Gastrocnemius medialis (tissue), 4 donors: ENCODE data around the gene WSCD2. TPM values are rescaled to one million over a fixed set of nuclear protein-coding genes. Genes with fewer than 3 reads are reported as not detected.

ENCODE experiments used
- ATAC-seq, 2 donors: fragments of 150-250 bp; one replicate each; pipeline ENCODE4 v1.9.1; 2016
- DNase-seq, 2 donors: peaks; one replicate each; pipeline ENCODE4 v3.0.0-alpha.2; 2019
- H3K27ac ChIP-seq, 4 donors: fragments of 200-600 bp; sonication (generic); 1 replicate in 1 of 4; 2 replicates in 3 of 4; pipeline ENCODE4 v1.5.1; 2016 to 2018; ENCODE audit warnings: mild to moderate bottlenecking in 2 of 4, moderate library complexity in 1 of 4
- H3K27me3 ChIP-seq, 3 donors: fragments of 200-600 bp; sonication (generic) in 2 of 3; 1 replicate in 1 of 3; 2 replicates in 2 of 3; pipeline versions ENCODE4 v1.5.1 to v1.6.0; 2016 to 2019; ENCODE audit warnings: mild to moderate bottlenecking in 1 of 3, moderate library complexity in 1 of 3
- H3K36me3 ChIP-seq, 2 donors: fragments of 200-600 bp; sonication (generic) in 1 of 2; one replicate each; pipeline ENCODE4 v1.5.1; 2017 to 2018
- H3K4me1 ChIP-seq, 2 donors: fragments of 200-600 bp; sonication (generic) in 1 of 2; one replicate each; pipeline ENCODE4 v1.5.1; 2016 to 2017; ENCODE audit warnings: mild to moderate bottlenecking in 2 of 2
- H3K4me3 ChIP-seq, 4 donors: fragments of 200-600 bp; sonication (generic) in 3 of 4; 1 replicate in 1 of 4; 2 replicates in 3 of 4; pipeline ENCODE4 v1.5.1; 2016 to 2019; ENCODE audit warnings: mild to moderate bottlenecking in 2 of 4
- H3K9me3 ChIP-seq, 3 donors: fragments of 200-600 bp; sonication (generic) in 2 of 3; 1 replicate in 1 of 3; 2 replicates in 2 of 3; pipeline ENCODE4 v1.5.1; 2016 to 2019
- POLR2A ChIP-seq, 2 donors: fragments of 450-650 bp; IDR thresholded peaks; one replicate each; pipeline ENCODE4 v1.6.1; 2017; ENCODE audit warnings: antibody characterized with exemption in 2 of 2, mild to moderate bottlenecking in 2 of 2, moderate library complexity in 2 of 2
- in situ Hi-C, 4 donors: fragments of 200-750 bp; cut with MboI; loops; one replicate each; pipeline versions ENCODE4 v1.15.0 to v1.8.0; 2017; ENCODE audit warnings: low sequenced_read_pairs in 4 of 4
- intact Hi-C: fragments of 100-400 bp; cut with DNase I; formaldehyde crosslinking; loops from one replicate; pipeline ENCODE4 v1.15.1; 2023; ENCODE audit warnings: low total_unique reads
- total RNA-seq, 4 donors: library from RNA; depleted of rRNA; stranded (reverse); fragments of >200 nt; gene quantifications; one replicate each; pipeline versions ENCODE4 v1.1.0 to v1.2.3, GENCODE V29; 2016
- TF ChIP-seq, protein P1 (sequence below), 5 experiments: fragments of 450-650 bp in 3 of 5; fragments of 200-600 bp in 2 of 5; sonication (generic) in 2 of 5; IDR thresholded peaks in 4 of 5; conservative IDR thresholded peaks in 1 of 5; 1 replicate in 4 of 5; 2 replicates in 1 of 5; pipeline ENCODE4 v1.5.1; 2016 to 2019; ENCODE audit warnings: antibody characterized with exemption in 5 of 5, mild to moderate bottlenecking in 3 of 5, moderate library complexity in 3 of 5

The WSCD2 gene
- total RNA-seq, 4 donors from 2014 or later: 0.10 TPM; not detected in 3

DNA sequence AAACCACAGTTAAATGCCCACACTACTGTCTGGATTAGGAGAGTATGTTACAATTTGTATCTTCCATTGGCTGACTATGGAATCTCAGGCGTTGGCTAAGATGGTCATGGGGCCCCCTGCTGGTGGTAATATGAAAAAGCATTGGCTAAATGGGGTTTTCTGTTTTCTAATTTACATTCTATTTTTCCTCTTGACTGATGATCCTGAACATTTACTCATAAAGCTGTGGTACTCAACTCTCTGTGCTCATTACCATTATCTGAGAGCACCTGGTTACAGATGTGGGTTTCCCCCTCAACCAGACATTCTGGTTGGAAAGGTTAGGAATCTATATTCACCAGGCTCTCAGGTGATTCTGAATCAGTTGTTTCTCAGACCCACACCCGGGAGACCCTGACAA lies 64.8 kb downstream of the WSCD2 start:
- no peak overlapping the region for H3K4me3 ChIP-seq
- no peaks in the 10 kb centered on the region for H3K4me1 ChIP-seq
- no peaks in the 10 kb centered on the region for H3K9me3 ChIP-seq
- no peaks in the 10 kb centered on the region for H3K36me3 ChIP-seq
- ATAC-seq (no peak), DNase-seq (no peak)
- TF ChIP-seq, protein P1, sequence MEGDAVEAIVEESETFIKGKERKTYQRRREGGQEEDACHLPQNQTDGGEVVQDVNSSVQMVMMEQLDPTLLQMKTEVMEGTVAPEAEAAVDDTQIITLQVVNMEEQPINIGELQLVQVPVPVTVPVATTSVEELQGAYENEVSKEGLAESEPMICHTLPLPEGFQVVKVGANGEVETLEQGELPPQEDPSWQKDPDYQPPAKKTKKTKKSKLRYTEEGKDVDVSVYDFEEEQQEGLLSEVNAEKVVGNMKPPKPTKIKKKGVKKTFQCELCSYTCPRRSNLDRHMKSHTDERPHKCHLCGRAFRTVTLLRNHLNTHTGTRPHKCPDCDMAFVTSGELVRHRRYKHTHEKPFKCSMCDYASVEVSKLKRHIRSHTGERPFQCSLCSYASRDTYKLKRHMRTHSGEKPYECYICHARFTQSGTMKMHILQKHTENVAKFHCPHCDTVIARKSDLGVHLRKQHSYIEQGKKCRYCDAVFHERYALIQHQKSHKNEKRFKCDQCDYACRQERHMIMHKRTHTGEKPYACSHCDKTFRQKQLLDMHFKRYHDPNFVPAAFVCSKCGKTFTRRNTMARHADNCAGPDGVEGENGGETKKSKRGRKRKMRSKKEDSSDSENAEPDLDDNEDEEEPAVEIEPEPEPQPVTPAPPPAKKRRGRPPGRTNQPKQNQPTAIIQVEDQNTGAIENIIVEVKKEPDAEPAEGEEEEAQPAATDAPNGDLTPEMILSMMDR (IDR thresholded peaks at IDR 0.05 in 4 of 5, conservative IDR thresholded peaks at IDR 0.05 in 1 of 5): peak in 4 of 5 experiments; percentile 45 to 65 (median 50)
- no peak for TF ChIP-seq POLR2A (IDR thresholded peaks at IDR 0.05)
- intact Hi-C loops: loop anchor here (5.0 kb wide), 1 partner anchor 202 kb away; no protein-coding TSS in a partner anchor
- no peak overlapping the region for H3K27ac ChIP-seq
- no peaks in the 10 kb centered on the region for H3K27me3 ChIP-seq
- in situ Hi-C loops: no loop called here

DNA sequence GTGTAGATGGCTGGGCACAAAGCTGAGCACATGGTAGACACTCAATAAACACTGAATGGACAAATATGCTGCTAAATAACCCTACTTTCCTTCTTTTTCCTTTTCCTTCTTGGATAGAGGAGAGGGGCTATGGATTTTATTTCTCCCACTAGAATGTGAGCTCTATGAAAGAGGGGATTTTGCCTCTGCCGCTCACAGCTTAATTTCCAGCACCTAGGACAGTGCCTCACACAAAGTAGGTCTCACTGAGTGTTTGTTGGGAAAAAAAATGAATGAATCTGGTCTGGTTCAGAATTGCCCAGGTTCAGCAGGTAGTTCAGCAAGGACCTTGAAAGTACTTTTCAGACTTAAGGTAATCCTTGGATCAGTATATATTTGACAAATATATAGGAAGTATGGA lies 65.5 kb downstream of the WSCD2 start:
- Histone ChIP-seq H3K9me3 (no peaks in the 10 kb centered on the region), H3K27me3 (no peaks in the 10 kb centered on the region), H3K4me3 (no peak overlapping the region), H3K36me3 (no peaks in the 10 kb centered on the region), H3K27ac (no peak overlapping the region), H3K4me1 (no peaks in the 10 kb centered on the region)
- ATAC-seq (no peak), DNase-seq (no peak)
- no peak for TF ChIP-seq POLR2A (IDR thresholded peaks at IDR 0.05)
- TF ChIP-seq, protein P1 (IDR thresholded peaks at IDR 0.05 in 4 of 5, conservative IDR thresholded peaks at IDR 0.05 in 1 of 5): no peak
- in situ Hi-C loops: no loop called here
- intact Hi-C loops: loop anchor here (5.0 kb wide), 1 partner anchor 202 kb away; no protein-coding TSS in a partner anchor

DNA sequence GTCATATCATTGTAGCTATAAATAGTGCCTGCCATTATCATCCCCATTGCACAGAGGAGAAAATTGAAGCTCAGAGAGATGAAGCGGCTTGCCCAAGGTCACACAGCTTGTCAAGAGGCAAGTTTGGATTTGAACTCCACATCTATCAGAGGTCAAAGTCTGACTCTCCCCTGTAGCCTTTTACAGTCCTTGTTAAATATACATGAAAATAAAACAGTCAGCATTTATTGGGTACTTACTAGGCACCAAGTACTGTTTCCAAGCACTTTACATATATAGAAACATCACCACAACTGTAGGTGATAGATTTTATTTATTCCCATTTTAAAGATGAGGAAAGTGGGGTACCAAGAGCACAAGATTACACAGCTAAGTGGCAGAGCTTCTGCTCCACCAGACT lies 67.2 kb downstream of the WSCD2 start:
- intact Hi-C loops (no loop called here), in situ Hi-C loops (no loop called here)
- H3K27ac ChIP-seq: no peak overlapping the region
- no peaks in the 10 kb centered on the region for H3K27me3 ChIP-seq
- H3K9me3 ChIP-seq: no peaks in the 10 kb centered on the region
- no peak overlapping the region for H3K4me3 ChIP-seq
- no peak for TF ChIP-seq POLR2A (IDR thresholded peaks at IDR 0.05)
- TF ChIP-seq, protein P1 (IDR thresholded peaks at IDR 0.05 in 4 of 5, conservative IDR thresholded peaks at IDR 0.05 in 1 of 5): no peak
- no peaks in the 10 kb centered on the region for H3K36me3 ChIP-seq
- DNase-seq (no peak), ATAC-seq (no peak)
- H3K4me1 ChIP-seq: no peaks in the 10 kb centered on the region

DNA sequence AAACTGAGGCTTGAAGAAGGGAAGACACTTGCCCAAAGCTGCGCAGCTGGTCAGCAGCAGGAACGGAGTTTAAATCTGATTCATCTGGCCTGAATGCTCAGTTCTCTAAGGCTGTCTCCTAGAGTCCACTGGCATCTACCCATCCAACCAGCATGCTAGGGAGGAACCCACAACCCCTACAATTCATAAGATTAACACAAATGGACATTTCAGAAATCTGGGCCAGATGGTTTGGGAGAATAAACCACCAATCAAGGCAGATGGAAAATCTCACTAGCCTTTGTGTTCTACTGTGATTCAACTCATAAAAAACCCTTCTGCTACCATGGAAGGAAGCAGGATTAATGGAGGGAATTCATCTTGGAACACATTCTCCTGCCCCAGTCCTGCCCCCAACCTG lies 67.8 kb downstream of the WSCD2 start:
- no peak for TF ChIP-seq POLR2A (IDR thresholded peaks at IDR 0.05)
- TF ChIP-seq, protein P1 (IDR thresholded peaks at IDR 0.05 in 4 of 5, conservative IDR thresholded peaks at IDR 0.05 in 1 of 5): no peak
- Histone ChIP-seq H3K27ac (no peak overlapping the region), H3K9me3 (no peaks in the 10 kb centered on the region), H3K4me3 (no peak overlapping the region), H3K36me3 (no peaks in the 10 kb centered on the region), H3K4me1 (no peaks in the 10 kb centered on the region), H3K27me3 (no peaks in the 10 kb centered on the region)
- no peak for DNase-seq
- in situ Hi-C loops (no loop called here), intact Hi-C loops (no loop called here)
- ATAC-seq: no peak

DNA sequence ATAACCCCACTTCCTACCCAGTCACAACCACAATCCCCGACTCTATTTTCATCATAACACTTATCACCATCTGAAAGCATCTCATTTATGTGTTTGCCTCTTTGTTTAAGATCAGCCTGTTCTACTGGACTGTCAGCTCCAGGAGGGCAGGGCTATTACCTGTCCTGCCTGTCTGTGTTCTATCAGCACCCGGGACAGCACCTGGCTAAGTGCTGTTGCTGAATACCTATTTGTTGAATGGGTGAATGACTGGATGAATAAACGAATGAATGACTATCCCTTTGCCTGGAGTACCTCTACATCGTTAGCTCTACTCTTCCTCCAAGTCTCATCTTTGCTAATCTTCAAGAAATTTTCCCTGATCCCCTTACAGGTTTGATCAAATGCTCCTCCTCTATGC lies 69.0 kb downstream of the WSCD2 start:
- no peaks in the 10 kb centered on the region for H3K27me3 ChIP-seq
- no peak overlapping the region for H3K27ac ChIP-seq
- no peaks in the 10 kb centered on the region for H3K4me1 ChIP-seq
- in situ Hi-C loops: no loop called here
- no peaks in the 10 kb centered on the region for H3K9me3 ChIP-seq
- TF ChIP-seq, protein P1 (IDR thresholded peaks at IDR 0.05 in 4 of 5, conservative IDR thresholded peaks at IDR 0.05 in 1 of 5): no peak
- no peak for TF ChIP-seq POLR2A (IDR thresholded peaks at IDR 0.05)
- H3K36me3 ChIP-seq: no peaks in the 10 kb centered on the region
- DNase-seq: no peak
- no peak overlapping the region for H3K4me3 ChIP-seq
- ATAC-seq: no peak
- intact Hi-C loops: no loop called here
